Right lobe of liver (tissue), 6 donors: ENCODE measurements around the gene PGM3. TPM values are rescaled to one million over a fixed set of nuclear protein-coding genes. Genes with fewer than 3 reads are reported as not detected.
A peak's percentile ranks its signal among the peaks of the same experiment; 100 is the strongest.

Experiments used
- ATAC-seq, 4 donors: fragments of 200-7000 bp; cut with Tn5 transposase; one replicate each; pipeline ENCODE4 v1.9.1; 2020; ENCODE audit warnings: mild to moderate bottlenecking in 4 of 4, moderate library complexity in 4 of 4
- DNase-seq, 3 donors: peaks; one replicate each; pipeline ENCODE4 v3.0.0-alpha.2; 2020
- H3K27ac ChIP-seq, 3 donors: fragments of 200-600 bp; one replicate each; pipeline ENCODE4 v1.8.0; 2022
- H3K27me3 ChIP-seq, 2 donors: fragments of 200-600 bp; one replicate each; pipeline ENCODE4 v1.8.0; 2022
- H3K36me3 ChIP-seq, 4 donors: fragments of 200-600 bp; sonication (generic) in 1 of 4; one replicate each; pipeline versions ENCODE4 v1.5.1 to v1.8.0; 2017 to 2022; ENCODE audit warnings: control low read depth in 1 of 4
- H3K4me1 ChIP-seq, 4 donors: fragments of 200-600 bp; sonication (generic) in 1 of 4; one replicate each; pipeline versions ENCODE4 v1.5.1 to v1.8.0; 2017 to 2022; ENCODE audit warnings: control low read depth in 1 of 4
- H3K4me3 ChIP-seq, 3 donors: fragments of 200-600 bp; one replicate each; pipeline ENCODE4 v1.8.0; 2022
- H3K9me3 ChIP-seq, 4 donors: fragments of 200-600 bp; sonication (generic) in 1 of 4; one replicate each; pipeline versions ENCODE4 v1.5.1 to v1.8.0; 2017 to 2022; ENCODE audit warnings: control low read depth in 1 of 4
- CTCF ChIP-seq, 4 donors: fragments of 200-600 bp in 3 of 4; fragments of 450-650 bp in 1 of 4; IDR thresholded peaks; one replicate each; pipeline versions ENCODE4 v1.5.1 to v1.8.0; 2016 to 2022; ENCODE audit warnings: antibody characterized with exemption in 4 of 4, mild to moderate bottlenecking in 2 of 4
- POLR2A ChIP-seq: fragments of 450-650 bp; IDR thresholded peaks from one replicate; pipeline ENCODE4 v1.6.1; 2017; ENCODE audit warnings: antibody characterized with exemption, mild to moderate bottlenecking
- WGBS: methylation state at CpG from one replicate; pipeline ENCODE4 v1.1.6; 2018; ENCODE audit warnings: low coverage, low lambda C conversion rate; ENCODE audit not compliant: insufficient coverage; ENCODE audit errors: missing lambda C conversion rate; 5-methylcytosine and 5-hydroxymethylcytosine counted together
- intact Hi-C, 2 donors: fragments of 100-400 bp; cut with DNase I; formaldehyde crosslinking; loops; one replicate each; pipeline versions ENCODE4 v1.11.2 to v1.14.1; 2022
- total RNA-seq, 6 experiments: library from RNA; depleted of rRNA in 2 of 6; stranded (reverse); fragments of >200 nt in 2 of 6; fragmentation: NEBNext Ultra II Directional in 3 of 6; extraction: Animal tissue kit (Norgen Biotek cat#: 25700) in 3 of 6; gene quantifications; one replicate each; pipeline versions ENCODE4 v1.1.0 to v1.2.4, GENCODE V29; 2016 to 2023
- donor health status: DM: no; HTN: yes; CAD: no.
- donor health status: DM: no; HTN: no; CAD: no.
- donor health status: DM: no; HTN: no; CAD: no.
- donor health status: DM: no; HTN: yes; CAD: no.
- donor health status: DM: no; HTN: yes; CAD: no.

PGM3 gene
- total RNA-seq, 6 experiments from 2014 or later, result 23.5 to 52.2 (median 35.0) TPM

GRCh38 chr6:83152913-83153312, 40.2 kb downstream of the PGM3 start:
- no peak overlapping the region for H3K27ac ChIP-seq
- WGBS, result 71% methylated on average over 1 of the region's 1 CpG
- peaks cover 0 to 19% (median 6%) of the 10 kb centered on the region in 4 donors for H3K36me3 ChIP-seq
- TF ChIP-seq CTCF (IDR thresholded peaks at IDR 0.05), result no peak
- TF ChIP-seq POLR2A, result no peak
- intact Hi-C loops, result no loop called here
- H3K4me3 ChIP-seq, result no peak overlapping the region
- no peaks in the 10 kb centered on the region for H3K9me3 ChIP-seq
- DNase-seq (no peak), ATAC-seq (peak in 3 of 4 donors; percentile 39 to 68 (median 41))
- H3K27me3 ChIP-seq, result no peaks in the 10 kb centered on the region
- peaks cover 0 to 6% (median 0%) of the 10 kb centered on the region in 4 donors for H3K4me1 ChIP-seq

DNA sequence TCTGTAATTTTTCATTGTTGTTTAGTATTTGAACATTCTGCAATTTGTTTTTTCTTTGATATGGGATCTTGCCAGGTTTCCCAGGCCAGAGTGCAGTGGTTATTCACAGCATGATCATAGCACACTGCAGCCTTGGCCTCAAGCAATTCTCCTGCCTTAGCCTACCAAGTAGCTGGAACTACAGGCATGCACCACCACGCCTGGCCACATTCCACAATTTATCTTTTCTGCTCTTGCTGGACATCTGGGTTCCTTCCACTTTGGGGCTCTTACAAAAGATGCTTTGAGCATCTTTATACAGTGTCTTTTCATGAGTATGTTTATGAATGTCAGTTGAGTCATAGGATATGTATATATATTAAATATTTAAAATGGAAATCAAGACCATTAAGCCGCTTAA, 42.0 kb downstream of the PGM3 start:
- peaks cover 0 to 15% (median 3%) of the 10 kb centered on the region in 4 donors for H3K36me3 ChIP-seq

GRCh38 chr6:83138758-83139157, 54.3 kb downstream of the PGM3 start:
- TF ChIP-seq POLR2A, result no peak
- TF ChIP-seq CTCF (IDR thresholded peaks at IDR 0.05), result no peak
- WGBS, result 81% methylated on average over 2 of the region's 3 CpGs
- Histone ChIP-seq H3K4me1 (no peaks in the 10 kb centered on the region), H3K4me3 (no peak overlapping the region), H3K9me3 (no peaks in the 10 kb centered on the region), H3K27me3 (no peaks in the 10 kb centered on the region), H3K27ac (no peak overlapping the region), H3K36me3 (peaks cover 0 to 19% (median 4%) of the 10 kb centered on the region in 4 donors)
- intact Hi-C loops, result no loop called here
- ATAC-seq, result no peak
- no peak for DNase-seq

More for the DNA sequence above, 42.0 kb downstream of the PGM3 start:
- intact Hi-C loops, result no loop called here
- Histone ChIP-seq H3K27me3 (no peaks in the 10 kb centered on the region), H3K27ac (no peak overlapping the region), H3K4me1 (peaks cover 0 to 6% (median 0%) of the 10 kb centered on the region in 4 donors), H3K9me3 (no peaks in the 10 kb centered on the region), H3K4me3 (no peak overlapping the region)
- ATAC-seq (no peak), DNase-seq (no peak)
- WGBS, result 94% methylated on average over 2 of the region's 2 CpGs
- TF ChIP-seq CTCF (IDR thresholded peaks at IDR 0.05), result no peak
- no peak for TF ChIP-seq POLR2A

- peaks cover 0 to 19% (median 4%) of the 10 kb centered on the region in 4 donors for H3K36me3 ChIP-seq
- no peaks in the 10 kb centered on the region for H3K4me1 ChIP-seq
- TF ChIP-seq POLR2A (no peak), CTCF (IDR thresholded peaks at IDR 0.05) (no peak)
- DNase-seq (no peak), ATAC-seq (peak in 1 of 4 donors; percentile 38)
- intact Hi-C loops, result no loop called here
- 85% methylated on average over 5 of the region's 5 CpGs for WGBS
- H3K4me3 ChIP-seq, result no peak overlapping the region
- H3K27me3 ChIP-seq, result no peaks in the 10 kb centered on the region
- H3K27ac ChIP-seq, result no peak overlapping the region
- H3K9me3 ChIP-seq, result no peaks in the 10 kb centered on the region
Measured at GRCh38 chr6:83138118-83138722, 54.8 kb downstream of the PGM3 start.
